NOMO-1 (cell line): Measurements from ENCODE around the gene EVC2.

ENCODE experiments used
- DNase-seq, 2 experiments: peaks; one replicate each; lab custom pipeline; 2025; ENCODE audit not compliant: unreplicated experiment in 2 of 2; lab: John Stamatoyannopoulos, UW

The EVC2 gene

DNA sequence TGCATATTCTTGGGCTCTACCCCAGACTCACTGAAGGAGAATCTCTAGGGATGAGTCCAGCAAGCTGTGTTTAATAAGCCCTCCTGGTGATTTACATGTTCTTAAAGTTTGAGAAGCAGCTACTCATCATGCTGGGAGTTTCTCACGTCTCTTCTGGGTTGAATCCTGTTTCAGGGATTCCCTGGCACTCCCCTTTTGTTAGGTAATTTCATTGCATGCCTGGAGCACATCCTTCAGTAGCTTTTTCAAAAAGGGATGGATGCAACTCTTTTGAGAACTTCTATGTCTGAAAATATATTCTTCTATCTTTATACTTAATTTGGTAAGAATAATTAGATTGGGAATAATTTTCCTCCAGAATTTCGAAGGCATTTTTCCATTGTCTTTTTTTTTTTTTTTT is 7.0 kb upstream of the EVC2 start:
- no peak for DNase-seq

- no peak for DNase-seq
Measured at GRCh38 chr4:5713861-5714260, 5.5 kb upstream of the EVC2 start.

DNA sequence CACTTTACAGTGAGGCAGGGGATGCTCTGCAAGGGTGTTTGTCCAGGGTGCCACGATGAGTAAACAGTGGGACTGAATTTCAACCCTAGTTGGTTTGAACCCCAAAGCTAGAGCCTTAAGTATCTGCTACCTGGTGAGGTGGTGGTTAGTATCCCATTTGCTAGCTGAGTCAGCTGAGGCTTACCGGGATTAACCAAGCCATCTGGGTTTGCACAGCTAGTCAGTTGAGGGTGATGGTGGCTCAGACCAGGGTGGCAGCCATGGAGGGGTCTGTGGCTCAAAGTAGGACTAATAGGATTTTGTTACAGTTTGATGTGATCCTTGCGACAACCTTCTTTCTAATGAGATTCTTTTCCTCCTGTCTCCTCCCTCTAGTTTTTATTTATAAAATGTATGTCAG is 4.6 kb upstream of the EVC2 start:
- DNase-seq = no peak

DNA sequence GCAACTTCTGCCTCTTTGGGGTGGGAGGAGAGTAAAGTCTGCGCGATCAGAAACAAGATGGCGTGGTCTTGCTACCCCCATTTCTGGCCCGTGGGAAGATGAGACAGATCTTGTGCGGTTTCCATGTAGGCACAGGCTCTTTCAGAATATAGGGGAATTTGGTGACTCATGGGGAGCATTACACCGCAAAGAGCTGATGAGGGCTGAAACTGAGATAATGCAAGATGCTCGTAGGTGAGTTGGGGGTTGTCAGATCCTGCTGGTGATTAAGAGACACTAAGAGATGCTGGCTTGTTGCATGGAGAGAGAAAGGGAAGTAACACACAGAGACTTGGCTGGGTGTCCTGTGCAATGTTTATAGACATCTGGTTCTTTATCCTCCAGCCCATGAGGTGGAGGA is 4.2 kb upstream of the EVC2 start:
- DNase-seq = no peak

- DNase-seq = no peak
Measured at GRCh38 chr4:5711479-5712184, 3.3 kb upstream of the EVC2 start.

GRCh38 chr4:5710961-5711478 is 2.7 kb upstream of the EVC2 start, which contains the start of gene EVC:
EVC (plus strand) TSS chr4:5711201; CDS start chr4:5711381, 180 bp downstream.
- DNase-seq = no peak

DNA sequence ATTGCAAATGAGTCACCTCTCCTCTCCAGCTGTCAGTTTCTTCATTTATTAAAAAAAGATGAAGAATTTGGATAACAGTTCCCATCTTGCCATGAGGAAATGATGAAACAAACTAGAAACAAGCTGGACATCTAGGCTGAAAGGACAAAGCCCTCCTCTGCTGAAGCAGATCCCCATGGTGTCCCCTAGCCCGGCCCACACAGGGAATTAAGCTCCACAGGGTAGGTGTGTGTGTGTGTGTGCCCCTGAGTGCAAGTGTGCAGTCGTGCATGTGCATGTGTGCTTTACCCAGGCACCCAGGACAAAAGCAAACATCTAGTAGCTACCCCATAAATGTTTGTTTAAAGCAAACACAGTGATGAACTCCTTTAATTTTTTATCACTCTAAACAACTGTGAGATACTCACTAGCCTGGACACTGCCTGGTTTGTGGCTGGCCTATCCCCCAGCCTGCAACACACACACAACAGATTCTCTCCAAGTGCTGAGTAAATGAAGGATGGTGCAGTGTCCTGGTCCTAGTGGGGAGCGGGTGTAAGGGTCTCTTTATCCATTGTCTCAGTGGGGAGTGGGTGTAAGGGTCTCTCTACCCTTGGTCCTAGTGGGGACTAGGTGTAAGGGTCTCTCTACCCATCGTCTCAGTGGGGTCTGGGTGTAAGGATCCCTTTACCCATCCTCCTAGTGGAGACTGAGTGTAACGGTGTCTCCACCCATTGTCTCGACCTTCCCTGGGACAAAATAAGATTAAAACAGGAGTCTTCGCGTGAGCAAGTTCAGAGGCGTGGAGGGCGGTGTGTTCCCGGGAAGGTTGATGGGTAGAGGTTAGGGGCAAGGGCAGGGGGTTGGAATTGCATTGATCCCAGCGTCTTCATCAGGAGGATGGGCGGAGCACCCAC is 2.0 kb upstream of the EVC2 start:
- no peak for DNase-seq

DNA sequence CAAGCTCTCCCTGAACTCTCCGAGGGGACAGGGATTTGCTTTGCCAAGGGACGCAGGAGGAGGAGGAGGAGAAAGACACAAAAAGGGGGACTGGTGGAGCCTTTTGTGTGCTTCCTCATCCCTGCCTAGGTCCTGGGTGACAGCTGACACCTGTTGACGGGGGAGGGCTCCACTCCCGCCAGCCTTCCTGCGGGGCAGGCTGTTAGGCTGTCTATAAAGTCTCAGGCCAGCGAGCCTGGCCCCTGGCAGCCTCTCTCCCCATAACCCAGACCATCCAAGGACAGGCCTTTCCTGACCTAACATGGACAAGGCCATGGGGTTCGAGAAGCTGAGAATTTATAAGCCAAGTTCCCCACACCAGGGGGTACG is 832 bp upstream of the EVC2 start:
- no peak for DNase-seq

- DNase-seq = no peak
Measured at GRCh38 chr4:5707778-5708448, 446 bp downstream of the EVC2 start.

DNA sequence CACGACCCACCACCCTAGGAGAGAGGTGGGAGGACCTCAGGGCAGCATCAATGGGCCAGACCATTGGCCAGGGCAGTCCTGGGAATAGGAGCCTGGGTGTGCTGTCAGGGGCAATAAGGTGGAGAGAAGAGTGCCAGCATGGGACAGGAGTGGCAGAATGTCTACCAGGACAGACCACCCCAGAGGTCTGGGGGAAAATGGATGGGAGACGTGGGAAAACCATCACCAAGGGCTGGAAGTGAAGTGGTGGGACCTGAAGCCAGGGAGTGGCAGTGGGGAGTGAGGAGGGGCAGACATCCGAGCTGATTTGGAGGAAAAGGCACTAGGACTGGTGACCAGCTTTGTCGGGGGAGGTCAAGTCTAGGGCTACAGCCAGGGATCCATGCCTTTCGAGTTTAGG is 993 bp downstream of the EVC2 start:
- DNase-seq = no peak

- DNase-seq = no peak
Measured at GRCh38 chr4:5706486-5707290, 1.7 kb downstream of the EVC2 start.

GRCh38 chr4:5705647-5706320 is 2.6 kb downstream of the EVC2 start:
- DNase-seq = no peak

- DNase-seq = no peak
Measured at GRCh38 chr4:5704276-5704675, 4.1 kb downstream of the EVC2 start.

DNA sequence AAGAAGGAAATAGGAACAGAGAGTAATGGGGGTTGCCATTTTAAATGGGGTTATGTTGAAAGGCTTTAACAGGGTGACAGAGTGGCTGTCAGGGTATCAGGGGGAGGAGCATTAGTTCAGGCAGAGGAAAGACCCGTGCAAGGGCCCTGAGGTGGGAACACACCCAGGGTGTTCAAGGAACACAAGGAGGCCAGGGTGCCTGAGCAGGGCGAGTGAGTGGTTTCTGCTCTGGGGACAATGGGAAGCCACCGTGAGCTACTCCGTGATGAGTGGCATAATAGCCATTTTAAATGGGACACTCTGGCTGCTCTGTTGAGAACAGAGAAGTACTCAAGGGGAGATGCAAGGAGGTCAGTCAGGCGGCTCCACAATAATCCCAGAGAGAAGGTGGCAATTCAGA is 4.5 kb downstream of the EVC2 start:
- no peak for DNase-seq

DNA sequence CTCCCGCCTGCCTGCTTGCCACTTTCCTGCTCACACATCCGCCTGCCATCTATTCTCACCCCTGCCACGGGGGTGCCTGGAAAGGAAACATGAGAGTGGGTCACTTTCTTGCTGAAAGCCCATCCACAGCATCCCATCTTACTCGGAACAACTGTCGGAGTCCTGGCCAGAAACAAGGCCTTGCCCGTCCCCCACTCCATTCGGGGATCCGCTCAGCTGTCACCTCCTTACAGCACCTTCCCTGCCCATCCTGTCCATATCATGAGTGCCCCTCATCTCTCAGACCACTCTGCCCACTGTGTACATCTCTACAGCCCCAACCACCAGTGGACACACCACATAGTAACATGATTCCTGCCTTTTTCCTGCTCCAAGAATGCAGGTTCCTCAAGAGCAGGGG is 6.4 kb downstream of the EVC2 start:
- DNase-seq = no peak

DNA sequence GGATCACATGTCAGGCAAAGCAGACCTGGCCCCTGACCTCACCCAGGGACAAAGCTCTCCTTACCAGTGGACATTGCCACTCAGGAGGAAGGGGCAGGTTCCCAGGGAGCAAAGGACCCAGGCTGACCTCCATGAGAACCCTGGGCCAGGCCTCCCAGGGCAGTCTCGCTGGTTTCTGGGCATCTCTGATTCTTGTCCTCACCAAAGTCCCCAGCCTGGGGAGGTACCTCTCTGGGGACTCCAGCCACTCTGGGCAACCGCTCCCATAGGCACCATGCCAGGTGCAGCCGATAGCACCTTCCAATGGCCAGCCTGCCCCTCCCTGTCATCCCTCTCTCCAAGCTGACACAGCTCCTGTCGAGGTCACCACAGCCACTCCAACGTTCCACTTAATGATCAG is 7.9 kb downstream of the EVC2 start:
- no peak for DNase-seq

DNA sequence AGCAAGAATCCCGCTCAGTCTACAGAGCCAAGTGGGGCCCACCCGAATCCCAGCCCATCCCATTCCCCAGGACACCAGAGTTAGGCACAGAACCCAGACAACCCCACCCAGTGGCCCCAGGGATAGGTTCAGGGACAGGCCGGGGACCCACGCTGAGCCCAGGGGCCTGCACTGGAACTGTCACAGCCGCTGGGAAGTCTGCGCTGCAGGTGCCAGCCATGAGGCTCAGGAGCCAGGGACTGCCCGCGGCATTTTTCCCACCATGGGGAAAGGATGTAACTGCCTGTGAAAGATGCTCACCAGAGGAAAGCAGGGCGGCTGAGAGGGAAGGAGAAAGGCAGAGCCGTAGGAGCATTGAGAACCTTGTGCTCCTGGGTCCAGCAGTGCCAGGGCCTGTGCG is 12.0 kb downstream of the EVC2 start:
- no peak for DNase-seq

GRCh38 chr4:5693871-5694270 is 14.5 kb downstream of the EVC2 start:
- no peak for DNase-seq

GRCh38 chr4:5691491-5692132 is 16.7 kb downstream of the EVC2 start:
- DNase-seq = no peak

DNA sequence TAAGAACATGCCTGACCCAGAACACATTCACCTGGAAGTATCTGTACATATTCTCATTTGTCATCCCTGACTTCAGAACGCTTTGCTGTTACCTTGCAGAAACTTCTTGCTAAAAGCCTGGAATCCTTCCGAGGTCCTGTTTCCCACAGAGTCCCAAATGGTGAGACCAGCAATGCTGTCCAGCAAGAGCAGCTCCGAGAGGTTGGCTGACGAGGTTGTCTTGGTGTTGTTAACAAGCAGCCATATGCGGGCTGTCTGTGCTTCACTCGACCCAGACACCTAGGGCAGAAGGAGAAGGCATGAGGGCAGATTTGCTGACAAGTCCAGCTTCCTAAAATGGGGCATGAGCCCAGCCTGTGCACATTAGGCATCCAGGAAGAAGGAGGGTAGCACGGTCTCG is 19.3 kb downstream of the EVC2 start:
- DNase-seq = no peak
